Inferior parietal cortex (tissue), 1 donor: ENCODE measurements around the gene PSMD8.
"Not testable (repeated sequence)": the region's sequence is repeated elsewhere in the genome, so short reads cannot be mapped to it uniquely, and the experiment has no call there.

Experiments used
- DNase-seq: peaks from one replicate; pipeline ENCODE4 v3.0.0-alpha.2; 2016; ENCODE audit errors: extremely low spot score

PSMD8 gene

DNA sequence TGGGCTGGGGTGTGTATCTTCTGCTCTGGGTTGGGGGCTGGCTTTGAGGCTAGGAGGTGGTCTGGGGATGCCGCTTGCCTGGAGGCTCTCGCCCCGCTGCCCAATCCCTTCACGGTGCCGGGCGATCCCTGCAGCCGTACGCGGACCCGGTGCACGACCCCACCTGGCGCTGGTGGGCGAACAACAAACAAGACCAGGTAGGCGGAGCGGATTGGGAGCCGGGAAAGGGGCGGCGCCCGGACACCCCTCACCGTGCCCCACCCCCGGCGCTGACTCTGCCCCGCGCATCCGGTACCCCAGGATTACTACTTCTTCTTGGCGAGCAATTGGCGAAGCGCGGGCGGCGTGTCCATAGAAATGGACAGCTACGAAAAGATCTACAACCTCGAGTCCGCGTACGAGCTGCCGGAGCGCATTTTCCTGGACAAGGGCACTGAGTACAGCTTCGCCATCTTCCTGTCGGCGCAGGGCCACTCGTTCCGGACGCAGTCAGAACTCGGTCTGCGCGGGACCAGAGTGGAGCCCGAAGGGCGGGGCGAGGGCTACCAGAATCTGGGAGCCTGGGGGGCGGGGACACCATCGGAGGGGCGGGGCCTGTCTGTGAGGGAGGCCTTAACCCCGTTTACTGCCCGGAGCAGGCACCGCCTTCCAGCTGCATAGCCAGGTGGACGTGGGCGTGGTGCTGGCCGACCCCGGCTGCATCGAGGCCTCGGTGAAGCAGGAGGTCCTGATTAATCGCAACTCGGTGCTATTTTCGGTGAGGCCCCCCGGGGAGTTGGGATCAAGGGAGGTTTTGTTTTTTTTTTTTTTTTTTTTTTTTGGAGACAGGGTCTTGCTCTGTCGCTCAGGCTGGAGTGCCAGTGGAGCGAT lies 12.1 kb upstream of the PSMD8 start:
- DNase-seq = no peak

DNA sequence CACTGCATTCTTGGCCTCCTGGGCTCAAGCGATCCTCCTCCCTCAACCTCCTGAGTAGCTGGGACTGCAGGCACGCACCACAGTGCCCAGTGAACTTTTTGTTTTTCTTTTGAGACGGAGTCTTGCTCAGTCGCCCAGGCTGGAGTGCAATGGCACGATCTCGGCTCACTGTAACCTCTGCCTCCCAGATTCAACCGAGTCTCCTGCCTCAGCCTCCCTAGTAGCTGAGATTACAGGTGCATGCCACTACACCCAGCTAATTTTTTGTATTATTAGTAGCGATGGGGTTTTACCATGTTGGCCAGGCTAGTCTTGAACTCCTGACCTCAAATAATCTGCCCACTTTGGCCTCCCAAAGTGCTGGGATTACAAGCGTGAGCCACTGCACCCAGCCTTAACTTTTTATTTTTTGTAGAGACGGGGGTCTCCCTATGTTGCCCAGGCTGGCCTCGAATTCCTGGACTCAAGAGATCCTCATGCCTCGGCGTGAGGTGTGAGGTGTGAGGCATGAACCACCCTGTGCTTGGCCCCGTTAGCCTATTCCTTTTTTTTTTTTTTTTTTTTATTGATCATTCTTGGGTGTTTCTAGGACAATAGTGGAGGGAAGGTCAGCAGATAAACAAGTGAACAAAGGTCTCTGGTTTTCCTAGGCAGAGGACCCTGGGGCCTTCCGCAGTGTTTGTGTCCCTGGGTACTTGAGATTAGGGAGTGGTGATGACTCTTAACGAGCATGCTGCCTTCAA lies 11.3 kb upstream of the PSMD8 start:
- not testable (repeated sequence) for DNase-seq

DNA sequence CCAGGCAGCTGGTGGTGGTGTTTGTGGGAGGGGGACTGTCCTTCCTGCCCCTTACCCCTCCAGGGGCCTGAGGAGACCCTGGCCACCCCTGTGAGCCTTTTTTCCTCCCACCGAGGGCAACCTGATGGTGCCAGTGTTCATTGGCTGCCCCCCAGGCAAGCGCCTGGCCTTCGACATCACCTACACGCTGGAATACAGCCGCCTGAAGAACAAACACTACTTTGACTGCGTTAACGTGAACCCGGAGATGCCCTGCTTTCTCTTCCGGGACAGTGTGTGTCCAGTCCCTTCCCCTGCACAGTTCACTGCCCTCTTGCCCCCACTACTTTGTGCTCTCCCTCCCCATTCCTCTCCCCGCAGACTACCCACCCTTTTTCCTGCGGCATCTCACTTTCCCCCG lies 7.3 kb upstream of the PSMD8 start:
- no peak for DNase-seq

DNA sequence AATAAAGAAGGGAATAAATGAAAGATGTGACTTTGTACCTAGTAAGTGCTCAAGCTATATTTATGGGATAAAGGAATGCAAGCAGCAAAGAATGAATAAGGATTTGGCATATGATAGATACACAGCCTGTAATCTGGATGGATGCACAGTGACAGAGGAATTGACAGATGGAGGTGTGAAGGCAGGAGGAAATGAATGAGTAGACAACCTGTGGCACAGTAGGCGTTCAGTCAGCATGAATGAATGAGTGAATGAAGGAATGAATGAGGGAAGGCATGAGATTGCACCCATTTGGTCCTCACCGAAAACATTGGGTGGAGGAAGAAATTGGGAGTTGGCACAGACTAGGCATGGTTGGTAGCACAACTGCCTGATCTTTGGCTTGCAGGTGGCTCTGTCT lies 4.8 kb upstream of the PSMD8 start:
- no peak for DNase-seq

DNA sequence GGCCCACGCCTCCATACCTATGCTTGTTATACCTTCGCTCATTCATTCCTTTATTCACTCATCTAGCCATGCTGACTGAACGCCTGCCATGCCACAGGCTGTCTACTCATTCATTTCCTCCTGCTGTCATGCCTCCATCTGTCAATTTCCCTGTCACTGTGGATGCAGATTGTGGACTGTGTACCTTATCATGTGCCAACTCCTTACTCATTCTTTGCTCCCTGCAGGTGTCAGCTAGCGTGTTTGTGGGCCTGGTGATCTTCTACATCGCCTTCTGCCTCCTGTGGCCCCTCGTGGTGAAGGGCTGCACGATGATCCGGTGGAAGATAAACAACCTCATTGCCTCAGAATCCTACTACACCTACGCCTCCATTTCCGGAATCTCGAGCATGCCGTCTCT lies 4.1 kb upstream of the PSMD8 start:
- no peak for DNase-seq

DNA sequence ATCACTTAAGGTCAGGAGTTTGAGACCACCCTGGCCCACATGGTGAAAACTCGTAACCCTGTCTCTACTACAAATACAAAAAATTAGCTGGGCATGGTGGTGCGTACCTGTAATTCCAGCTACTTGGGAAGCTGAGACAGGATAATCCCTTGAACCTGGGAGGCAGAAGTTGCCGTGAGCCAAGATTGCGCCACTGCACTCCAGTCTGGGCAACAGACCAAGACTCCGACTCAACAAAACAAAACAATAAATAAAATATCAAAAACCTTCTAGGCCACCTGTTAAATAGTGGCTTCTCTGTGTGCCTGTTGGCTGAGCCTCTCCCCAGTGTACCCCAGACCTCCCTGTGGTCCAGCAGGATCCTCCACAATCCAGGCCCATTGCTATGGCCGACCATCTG lies 3.3 kb upstream of the PSMD8 start:
- no peak for DNase-seq

DNA sequence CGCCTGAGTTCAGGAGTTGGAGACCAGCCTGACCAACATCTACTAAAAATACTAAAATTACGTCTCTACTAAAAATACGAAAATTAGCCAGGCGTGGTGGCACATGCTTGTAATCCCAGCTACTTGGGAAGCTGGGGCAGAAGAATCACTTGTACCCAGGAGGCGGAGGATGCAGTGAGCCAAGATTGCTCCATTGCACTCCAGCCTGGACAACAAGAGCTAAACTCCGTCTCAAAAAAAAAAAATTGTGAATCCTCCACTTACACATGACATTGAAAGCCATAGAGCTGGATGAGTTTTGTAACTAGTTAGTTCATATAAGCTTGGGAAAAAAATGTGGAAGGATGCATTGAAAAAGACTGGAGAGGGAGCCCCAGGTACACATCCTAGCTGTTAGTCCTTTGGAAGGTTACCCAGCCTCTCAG lies 452 bp upstream of the PSMD8 start:
- DNase-seq = no peak

DNA sequence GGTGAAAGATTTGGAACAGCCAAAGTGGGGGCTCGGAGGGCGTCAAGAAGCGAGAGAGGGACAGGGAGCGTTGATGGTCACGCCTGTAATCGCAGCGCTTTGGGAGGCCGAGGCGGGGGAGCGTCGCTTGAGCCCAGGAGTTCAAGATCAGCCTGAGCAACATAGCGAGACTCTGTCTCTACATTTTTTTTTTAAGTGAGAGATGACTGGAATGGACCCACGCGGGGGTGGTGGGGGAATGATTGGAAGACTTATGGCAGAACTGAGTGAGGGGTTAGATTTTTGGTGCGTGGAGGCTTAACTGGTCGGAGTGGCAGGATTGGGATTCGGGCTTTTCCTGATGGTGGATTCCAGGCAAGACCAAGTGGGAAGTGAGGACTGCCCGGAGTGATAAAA lies 725 bp downstream of the PSMD8 start:
- DNase-seq = no peak

DNA sequence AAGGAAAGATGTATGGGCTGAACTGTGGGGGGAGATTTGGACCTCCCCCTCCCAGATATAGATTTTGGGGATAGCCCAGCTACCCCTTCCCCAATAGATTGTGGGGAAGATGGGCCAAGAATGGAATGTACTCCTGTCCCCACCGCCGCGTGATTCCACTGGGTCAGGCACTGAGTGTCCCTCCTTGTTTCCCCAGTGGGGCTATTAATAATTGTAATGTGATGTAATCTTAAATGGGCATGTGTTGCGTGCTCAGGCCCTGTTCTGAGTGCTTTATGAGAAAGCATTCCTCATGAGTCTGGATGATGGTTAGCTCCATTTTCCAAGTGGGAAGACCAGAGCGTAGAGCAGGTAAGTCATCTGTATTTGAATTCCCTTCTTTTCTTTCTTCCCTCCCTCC lies 1.4 kb downstream of the PSMD8 start:
- DNase-seq = no peak

DNA sequence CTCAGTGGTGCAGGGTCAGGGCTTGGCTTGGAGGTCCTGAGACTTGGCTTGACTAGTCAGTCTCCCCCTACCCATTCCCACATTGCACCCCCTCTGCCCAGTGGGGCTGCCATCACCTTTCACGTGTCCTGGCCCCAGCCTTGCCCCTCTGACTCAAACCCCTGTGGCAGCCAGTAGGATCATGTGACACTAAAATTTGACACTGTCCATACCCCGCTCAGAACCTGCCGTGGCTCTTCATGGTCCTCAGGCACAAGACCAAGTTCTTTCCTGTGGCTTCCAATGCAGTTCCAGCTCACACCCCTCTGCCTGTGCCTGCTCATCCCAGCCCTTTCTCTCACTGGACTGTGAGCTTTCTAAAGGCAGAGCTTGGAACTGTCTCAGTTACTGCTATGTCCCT lies 2.2 kb downstream of the PSMD8 start:
- DNase-seq = no peak

DNA sequence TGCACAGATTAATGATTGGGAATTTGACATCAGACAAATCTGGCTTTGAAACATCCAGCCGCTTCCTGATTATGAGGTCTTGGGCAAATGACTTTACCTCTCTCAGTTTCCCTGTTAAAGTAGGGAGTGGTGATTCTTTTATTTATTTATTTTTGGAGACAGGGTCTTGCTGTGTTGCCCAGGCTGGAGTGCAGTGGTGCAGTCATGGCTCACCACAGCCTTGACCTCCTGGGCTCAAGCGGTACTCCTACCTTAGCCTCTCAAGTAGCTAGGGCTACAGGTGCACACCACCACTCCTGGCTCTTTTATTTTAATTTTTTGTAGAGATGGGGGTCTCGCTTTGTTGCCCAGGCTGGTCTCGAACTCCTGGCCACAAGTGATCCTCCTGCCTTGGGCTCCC lies 2.7 kb downstream of the PSMD8 start:
- DNase-seq = no peak

DNA sequence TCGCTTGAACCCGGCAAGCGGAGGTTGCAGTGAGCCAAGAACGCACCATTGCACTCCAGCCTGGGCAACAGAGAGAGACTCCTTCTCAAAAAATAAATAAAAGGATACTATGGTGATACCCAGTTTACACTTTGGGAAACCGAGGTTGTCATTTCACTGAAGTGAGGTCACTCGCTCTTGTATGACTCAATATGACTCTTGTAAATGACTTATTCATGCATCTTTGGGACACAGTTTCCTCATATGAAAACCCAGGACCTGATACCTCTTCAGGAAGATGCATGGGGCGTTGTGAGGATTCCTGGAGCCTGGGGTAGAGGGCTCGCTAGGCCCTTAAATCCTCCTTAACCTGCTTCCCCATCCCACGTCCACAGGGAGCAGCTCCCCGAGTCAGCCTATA lies 4.5 kb downstream of the PSMD8 start:
- no peak for DNase-seq

DNA sequence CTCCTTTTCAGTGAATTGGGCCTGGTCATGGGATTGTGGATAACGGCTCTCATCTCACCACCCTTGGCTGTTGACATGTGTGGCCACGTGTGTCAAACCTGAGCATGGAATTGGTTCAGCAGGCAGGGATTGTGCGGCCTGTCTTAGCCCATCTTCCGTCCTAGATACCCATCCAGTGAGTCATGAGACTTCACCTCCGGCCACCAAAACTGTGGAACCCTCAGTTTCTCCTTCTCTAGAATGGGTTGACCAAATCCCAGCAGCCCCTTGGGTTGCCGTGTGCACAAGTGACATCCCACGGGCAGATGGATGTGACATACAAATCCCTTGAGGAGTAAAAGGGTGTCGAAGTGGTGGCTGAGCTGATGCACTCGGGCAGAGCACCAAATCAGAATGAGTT lies 6.8 kb downstream of the PSMD8 start:
- DNase-seq = no peak

DNA sequence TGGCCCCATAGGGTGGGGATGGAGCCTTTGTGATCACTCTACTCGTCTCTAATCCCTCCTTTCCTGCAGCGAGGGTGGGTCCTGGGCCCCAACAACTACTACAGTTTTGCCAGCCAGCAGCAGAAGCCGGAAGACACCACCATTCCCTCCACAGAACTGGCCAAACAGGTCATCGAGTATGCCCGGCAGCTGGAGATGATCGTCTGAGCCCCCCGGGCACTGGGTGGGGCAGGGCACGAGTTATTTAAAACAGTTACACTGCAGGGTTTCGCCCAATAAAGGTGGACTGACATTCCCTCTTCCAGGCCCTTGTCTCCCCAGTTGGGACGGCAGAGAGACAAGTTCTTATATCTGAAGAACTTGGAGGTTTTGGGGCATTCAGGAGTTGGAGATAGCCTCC lies 8.8 kb downstream of the PSMD8 start:
- DNase-seq = no peak

DNA sequence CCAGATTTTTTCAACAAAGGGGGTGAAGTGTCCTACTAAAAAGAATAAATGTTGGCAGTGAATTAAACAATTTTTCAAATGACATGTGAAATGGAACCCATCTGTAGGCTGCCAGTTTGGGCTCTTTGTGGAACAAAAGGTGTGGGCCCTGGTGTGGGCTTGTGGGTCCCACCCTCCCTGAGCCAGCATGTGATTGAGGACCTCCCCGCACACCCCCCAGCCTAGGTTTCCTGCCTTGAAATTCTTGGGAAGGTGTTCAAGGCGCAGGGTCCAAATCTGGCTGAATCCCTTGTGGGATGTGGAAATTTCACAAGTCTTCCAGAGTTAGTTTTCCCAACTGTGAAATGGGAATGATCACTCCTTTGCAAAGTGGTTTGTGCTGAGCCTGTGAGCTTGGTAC lies 9.4 kb downstream of the PSMD8 start:
- no peak for DNase-seq

DNA sequence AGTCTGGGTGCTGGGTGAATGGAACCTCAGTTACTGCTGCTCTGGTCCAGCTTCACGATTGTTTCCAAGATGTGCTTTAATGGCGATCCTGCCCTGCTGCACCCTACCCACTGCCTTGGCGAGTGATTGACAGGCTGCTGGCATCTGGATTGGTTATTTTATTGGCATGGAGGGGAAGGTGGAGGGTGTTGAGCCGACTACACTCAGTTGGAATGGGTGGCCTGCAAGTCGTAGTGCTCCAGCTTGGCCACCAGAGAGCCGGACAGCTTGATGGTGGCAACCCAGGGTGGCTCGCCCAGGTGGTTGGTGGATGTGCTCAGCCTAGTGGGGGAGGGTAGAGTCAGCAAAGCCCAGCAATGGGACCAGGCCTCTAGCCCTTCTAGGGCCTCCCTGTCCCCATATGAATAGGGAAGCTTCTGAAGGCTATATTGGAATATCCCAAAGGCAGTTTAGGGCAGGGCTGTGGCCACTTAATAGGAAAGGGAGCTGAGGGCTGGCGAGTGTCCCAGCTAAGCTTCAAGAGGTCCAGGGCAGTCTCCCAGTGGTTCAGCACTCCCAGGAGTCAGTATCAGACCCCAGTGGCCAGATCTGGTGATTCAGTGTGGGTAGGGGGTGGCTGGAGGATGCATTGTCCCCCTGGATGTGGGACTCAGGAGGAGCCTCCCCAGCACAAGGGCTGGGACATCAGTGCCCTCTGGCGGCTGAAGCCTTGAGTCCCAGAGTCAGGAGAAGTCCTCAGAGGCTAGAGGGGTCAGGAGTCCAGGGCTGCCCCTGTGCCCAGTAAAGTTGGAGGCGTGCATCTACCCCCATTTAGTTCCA lies 10.0 kb downstream of the PSMD8 start:
- DNase-seq = no peak

DNA sequence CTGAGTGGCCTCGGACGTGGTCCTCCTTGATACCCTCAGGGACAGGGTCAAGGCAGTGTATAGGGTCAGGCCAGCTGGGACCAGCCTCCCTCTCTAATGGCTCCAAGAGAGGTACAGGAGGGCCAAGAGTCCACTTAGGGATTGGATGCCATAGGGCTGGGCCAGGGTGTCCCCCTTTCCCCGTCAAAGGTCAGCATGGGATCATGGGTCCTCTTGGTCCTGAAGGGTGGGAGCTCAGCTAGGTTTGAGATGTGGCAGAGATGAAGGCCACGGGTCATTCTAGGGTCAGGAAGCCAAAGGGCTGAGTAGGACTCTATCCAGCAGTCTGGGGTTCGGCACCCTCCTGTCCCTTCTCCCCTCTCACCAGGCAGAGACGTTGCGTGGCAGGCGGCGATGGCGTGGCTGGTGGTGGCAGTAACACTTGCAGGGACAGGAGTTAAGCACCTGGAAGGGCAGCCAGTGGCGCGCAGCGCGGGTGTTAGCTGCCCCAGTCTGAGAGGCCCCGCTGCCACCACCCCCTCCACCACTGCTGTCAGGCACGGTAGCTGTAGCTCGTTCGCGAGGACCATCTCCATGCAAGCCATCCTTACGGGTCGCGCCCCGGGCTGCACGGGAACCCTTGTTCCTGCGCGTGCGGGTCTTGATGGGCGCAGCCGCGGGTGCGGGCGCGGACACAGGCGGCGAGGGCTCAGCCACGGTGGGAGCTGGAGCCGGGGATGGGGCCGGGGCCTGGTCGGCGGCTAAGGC lies 10.9 kb downstream of the PSMD8 start:
- no peak for DNase-seq

DNA sequence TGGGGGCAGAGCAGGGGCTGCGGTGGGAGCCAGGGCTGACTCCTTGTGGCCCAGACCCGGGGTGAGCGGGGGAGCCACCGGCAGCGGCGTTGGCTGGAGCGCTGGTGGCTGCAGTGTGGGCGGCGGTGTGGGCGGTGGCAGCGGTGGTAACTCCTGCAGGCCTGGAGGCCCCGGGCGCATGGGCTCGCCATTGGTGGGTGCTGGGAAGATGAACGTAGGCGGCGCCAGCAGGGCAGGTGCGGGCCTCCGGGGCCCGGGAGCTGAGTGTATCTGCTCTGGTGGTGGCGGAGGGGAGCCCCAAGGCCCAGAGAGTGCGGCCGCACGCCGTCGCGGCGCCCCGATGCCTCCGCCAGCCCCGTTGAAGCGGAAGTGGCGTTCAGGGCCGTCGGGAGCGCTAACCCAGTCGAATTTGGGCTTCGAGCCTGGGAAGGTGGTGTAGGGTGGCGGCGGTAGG lies 11.5 kb downstream of the PSMD8 start:
- no peak for DNase-seq

DNA sequence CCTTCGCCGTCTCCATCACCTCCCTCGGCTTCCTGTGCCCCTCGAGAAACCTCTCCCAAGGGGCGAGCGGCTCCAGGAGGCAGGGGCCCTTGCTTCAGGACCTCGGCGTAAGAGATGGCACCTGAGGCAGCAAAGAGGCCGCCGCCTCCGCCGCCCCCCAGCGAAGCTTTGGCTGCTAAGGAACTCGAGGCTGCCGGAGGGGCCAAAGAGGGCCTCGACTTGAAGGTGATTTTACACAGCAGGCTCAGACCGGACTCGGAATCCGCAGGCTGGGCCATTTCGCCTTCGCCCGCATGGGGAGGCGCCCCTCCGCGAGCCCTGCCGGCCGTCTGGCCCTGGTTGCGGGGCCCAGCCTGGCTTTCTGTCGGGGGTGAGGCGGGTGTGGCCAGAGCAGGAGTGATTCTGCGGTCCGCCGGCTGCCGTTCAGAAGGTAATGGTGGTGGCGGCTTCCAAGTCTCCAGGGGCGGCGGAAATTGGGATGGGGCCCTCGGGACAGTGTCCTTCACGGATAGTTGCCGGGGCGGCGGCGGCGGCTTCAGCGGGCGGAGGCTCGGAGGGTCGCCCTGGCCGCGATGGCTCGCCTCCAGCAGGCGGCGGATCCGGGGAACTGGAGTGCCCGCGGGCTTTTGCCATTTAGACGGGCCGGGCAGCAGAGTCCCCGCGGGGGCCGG lies 12.1 kb downstream of the PSMD8 start:
- no peak for DNase-seq

DNA sequence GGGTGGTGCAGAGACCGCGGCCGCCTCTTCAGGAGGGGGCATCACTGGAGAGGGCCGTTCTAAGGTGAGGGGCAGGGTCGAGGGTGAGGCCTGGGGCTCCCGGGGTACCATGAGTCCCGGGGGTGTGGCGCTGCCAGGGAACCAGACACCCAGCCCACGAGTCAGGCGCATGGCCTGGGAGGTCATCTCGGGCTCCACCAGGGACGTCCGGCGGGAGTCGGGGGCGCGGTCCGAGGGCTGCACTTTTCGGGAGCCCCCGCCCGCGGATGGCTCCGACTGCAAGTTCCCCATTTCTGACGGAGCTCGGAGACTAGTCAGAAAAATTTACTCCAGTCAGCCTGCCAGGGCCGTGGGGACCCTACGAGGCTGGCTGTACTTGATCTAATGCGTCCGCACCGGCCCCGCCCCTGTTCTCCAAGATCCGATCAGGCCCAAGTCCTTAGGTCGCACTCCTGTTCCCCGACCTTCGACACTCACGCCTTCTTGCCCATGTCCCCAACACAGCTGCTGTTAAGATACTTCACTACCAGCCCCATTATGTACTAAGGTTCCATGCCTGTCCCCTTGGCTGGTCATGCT lies 12.7 kb downstream of the PSMD8 start:
- DNase-seq = no peak
